Ovary (tissue), 3 donors: ENCODE measurements around the gene KDM4E.

ENCODE experiments used
- EP300 ChIP-seq: sonication (generic); formaldehyde crosslinking; IDR thresholded peaks from one replicate; pipeline ENCODE4 v1.6.1; 2017; ENCODE audit warnings: antibody characterized with exemption
- TF ChIP-seq, protein P1 (sequence below), 3 donors: fragments of 450-650 bp in 2 of 3; fragments of 200-600 bp in 1 of 3; IDR thresholded peaks; one replicate each; pipeline versions ENCODE4 v1.5.1 to v1.8.0; 2016 to 2022; ENCODE audit warnings: antibody characterized with exemption in 3 of 3, mild to moderate bottlenecking in 1 of 3
- donor health status: DM: no; HTN: no; CAD: no.

DNA sequence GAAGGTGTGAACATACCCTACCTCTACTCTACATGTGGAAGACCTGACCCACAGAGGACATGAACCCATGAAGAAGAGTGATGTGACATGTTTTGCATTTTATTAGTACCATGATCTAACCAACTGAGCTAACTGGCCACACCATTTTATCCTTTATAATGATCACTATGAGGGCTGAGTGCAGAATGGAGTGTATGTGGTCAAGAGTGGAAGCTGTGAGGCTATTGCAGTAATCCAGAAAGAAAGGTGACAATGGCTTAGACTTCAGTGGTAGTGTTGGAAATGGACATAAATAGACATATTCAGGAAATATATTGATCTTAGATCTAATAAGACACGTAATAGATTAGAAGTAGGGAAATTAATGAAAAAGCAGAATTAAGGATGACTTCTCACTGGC, 45.4 kb downstream of the KDM4E start:
- no peak for TF ChIP-seq EP300
- TF ChIP-seq, protein P1, sequence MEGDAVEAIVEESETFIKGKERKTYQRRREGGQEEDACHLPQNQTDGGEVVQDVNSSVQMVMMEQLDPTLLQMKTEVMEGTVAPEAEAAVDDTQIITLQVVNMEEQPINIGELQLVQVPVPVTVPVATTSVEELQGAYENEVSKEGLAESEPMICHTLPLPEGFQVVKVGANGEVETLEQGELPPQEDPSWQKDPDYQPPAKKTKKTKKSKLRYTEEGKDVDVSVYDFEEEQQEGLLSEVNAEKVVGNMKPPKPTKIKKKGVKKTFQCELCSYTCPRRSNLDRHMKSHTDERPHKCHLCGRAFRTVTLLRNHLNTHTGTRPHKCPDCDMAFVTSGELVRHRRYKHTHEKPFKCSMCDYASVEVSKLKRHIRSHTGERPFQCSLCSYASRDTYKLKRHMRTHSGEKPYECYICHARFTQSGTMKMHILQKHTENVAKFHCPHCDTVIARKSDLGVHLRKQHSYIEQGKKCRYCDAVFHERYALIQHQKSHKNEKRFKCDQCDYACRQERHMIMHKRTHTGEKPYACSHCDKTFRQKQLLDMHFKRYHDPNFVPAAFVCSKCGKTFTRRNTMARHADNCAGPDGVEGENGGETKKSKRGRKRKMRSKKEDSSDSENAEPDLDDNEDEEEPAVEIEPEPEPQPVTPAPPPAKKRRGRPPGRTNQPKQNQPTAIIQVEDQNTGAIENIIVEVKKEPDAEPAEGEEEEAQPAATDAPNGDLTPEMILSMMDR (IDR thresholded peaks at IDR 0.05), result no peak
